GM19328 (cell line): ENCODE results near the gene CDC26.
"Not testable (repeated sequence)": the region's sequence is repeated elsewhere in the genome, so short reads cannot be mapped to it uniquely, and the experiment has no call there.

Experiments used
- ATAC-seq: cut with Tn5 transposase; IDR thresholded peaks from one replicate; pipeline ENCODE4 v1.9.1; 2021; ENCODE audit warnings: mild to moderate bottlenecking, moderate library complexity; ENCODE audit not compliant: unreplicated experiment

The CDC26 gene

GRCh38 chr9:113244556-113244955 is 30.8 kb downstream of the CDC26 start:
- ATAC-seq, result no peak

GRCh38 chr9:113241161-113241560 is 34.2 kb downstream of the CDC26 start:
- no peak for ATAC-seq

- ATAC-seq, result no peak
Measured at GRCh38 chr9:113238859-113239232, 36.5 kb downstream of the CDC26 start.

DNA sequence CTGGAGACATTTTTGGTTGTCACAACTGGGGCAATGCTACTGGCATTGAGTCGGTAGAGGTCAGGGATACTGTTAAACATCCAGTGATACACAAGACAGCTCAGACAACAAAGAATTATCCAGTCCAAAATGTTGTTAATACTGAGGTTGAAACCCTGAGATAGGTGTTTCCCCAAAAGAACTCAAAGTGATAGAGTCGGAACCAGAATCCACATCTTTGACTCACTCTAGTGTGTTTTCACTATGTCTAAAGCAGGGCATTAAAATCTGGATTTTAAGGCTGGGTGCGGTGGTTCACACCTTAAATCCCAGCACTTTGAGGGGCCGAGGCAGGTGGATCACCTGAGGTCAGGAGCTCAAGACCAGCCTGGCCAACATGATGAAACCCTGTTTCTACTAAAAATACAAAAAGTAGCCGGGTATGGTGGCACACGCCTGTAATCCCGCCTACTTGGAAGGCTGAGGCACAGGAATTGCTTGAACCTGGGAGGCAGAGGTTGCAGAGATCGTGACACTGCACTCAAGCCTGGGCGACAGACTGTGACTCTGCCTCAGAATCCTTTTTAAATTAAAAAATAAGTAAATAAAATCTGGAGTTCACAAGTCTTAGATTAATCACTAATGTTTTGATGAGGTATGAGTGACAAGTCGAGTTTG is 37.0 kb downstream of the CDC26 start:
- ATAC-seq, result no peak

- no peak for ATAC-seq
Measured at GRCh38 chr9:113237026-113237425, 38.3 kb downstream of the CDC26 start.

GRCh38 chr9:113235701-113236255 is 39.6 kb downstream of the CDC26 start:
- not testable (repeated sequence) for ATAC-seq

- ATAC-seq, result no peak
Measured at GRCh38 chr9:113231701-113232100, 43.7 kb downstream of the CDC26 start.

GRCh38 chr9:113228130-113228665 is 47.2 kb downstream of the CDC26 start:
- ATAC-seq, result no peak

DNA sequence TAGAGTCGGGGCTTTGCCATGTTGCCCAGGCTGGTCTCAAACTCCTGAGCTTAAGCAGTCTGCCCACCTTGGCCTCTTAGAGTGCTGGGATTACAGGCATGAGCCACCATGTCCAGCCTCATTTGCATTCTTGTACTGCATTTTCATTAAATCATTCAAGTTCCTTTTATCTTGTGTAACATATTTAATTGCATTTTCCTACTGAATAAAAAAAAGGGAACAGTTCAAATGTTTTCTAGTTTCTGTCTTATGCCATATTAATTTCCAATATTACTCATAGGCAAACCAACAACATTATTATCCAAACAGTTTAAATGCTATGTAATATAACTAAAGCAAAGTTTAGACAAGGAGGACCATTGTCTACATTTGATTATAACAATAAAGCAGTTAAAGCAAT is 47.9 kb downstream of the CDC26 start:
- no peak for ATAC-seq

DNA sequence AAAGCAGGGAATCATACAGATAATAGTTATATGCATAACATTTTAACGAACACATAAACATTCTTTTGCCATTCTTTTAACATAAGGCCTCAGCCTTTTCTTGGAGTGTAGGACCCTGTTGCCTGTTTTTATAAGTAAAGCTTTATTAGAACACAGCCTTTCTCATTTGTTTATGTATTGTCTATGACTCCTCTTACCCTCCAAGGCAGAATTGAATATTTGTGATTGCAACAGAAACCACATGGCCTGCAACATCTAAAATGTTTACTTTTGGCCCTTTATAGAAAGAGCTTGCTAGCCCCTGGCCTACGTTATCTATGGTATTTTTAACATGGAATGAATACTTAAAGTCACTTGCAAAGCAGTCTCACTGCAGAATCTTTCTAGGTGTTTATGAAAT is 51.4 kb downstream of the CDC26 start:
- ATAC-seq, result no peak

DNA sequence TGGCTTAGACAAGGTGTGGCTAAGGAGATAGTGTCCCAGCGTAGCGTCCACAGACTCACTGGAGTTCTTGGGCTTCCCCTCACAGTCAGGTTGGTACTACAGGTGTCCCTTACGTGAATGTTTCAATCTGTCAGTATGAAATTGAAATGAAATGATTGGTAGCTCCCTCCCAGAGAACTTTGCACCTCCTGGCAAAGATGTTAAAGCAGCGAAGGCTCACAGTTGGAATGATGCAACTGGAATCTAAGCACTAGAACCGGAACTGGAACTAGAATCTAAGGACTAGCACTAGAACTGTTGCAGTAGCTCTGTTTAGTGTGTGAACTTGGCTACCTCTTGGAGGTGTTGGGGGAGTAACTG is 52.9 kb downstream of the CDC26 start:
- no peak for ATAC-seq

- ATAC-seq, result no peak
Measured at GRCh38 chr9:113221800-113222481, 53.4 kb downstream of the CDC26 start.

- ATAC-seq, result peak; percentile 89
Measured at GRCh38 chr9:113221003-113221799, 54.2 kb downstream of the CDC26 start, which contains the start of the genes FKBP15 and SLC31A1. FKBP15 (minus strand) TSS chr9:113221277; CDS start chr9:113221243, 34 bp downstream. SLC31A1 (plus strand) TSS chr9:113221544; CDS start chr9:113256149, 34,605 bp downstream.

DNA sequence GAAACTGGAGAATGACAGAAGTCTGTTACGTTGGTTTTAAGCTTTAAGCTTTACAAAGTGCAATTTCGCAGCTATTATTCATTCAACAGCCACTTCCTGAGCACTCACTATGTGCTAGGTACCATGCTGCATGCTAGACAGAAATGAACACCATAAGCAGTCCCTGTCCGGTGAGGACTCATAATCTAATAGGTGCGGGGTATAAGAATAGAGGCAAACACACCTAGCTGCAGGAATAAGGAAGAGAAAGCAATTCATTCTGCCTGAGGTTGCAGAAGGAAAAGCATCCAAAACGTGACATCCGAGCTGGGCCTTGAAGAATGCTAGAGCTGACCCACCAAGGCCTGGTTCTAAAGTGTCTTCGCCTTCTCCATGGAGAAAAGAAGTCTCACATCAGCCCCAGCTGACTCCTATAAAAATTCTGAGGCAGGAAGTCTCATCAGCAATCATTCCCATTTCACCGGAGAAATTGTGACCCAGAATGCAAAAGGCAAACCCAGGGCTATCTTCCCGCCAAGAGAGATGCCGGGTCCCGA is 54.8 kb downstream of the CDC26 start:
- no peak for ATAC-seq

- peak; percentile 44 for ATAC-seq
Measured at GRCh38 chr9:113219969-113220368, 55.4 kb downstream of the CDC26 start.

DNA sequence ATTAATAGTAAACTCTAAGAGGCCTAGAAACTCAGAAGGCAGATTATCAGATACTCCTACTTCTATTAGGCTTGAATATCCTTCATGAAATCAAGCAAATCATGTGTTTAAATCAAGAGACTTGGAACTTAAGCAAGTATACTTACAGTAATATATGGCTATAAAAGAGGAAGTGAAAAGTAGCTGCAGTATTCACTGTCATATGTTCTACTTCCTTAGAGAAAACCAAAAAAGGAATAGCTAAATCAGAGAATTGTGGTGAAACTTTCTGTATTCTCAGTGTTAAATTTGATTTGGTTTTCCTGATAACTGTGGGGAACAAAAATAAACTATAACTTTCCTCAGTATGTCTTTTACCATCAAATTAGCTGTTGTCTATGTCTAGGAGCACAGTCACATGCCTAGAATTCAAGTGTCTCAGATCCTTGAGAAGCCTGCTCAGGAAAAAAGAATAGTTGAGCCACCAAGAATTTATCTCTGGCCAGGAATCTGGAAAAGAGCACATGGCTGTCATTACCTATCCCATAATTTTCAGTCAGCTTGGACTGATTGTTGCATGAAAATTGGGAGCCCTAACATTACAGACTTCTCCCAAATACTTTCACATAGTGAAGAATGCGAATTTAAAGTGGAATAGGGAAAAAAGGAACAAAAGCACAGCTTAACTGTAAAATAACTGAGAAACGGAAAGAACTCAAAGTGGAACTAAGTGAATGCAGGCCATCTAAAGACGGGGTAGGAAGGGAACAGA is 56.0 kb downstream of the CDC26 start:
- no peak for ATAC-seq
